Cardiac muscle cell (in vitro differentiated cells and primary cell): ENCODE data around the gene LANCL3. TPM values are rescaled to one million over a fixed set of nuclear protein-coding genes. Genes with fewer than 3 reads are reported as not detected.

Experiments
- DNase-seq, 2 donors: peaks; one replicate each; pipeline versions ENCODE4 v3.0.0 to v3.0.0-alpha.2; 2010 to 2017; ENCODE audit warnings: low read depth in 1 of 2, low spot score in 1 of 2
- H3K27ac ChIP-seq: fragments of 200-600 bp; sonication (generic); 2 replicates; pipeline ENCODE4 v1.5.1; 2016
- H3K27me3 ChIP-seq: fragments of 200-600 bp; sonication (generic); 2 replicates; pipeline ENCODE4 v1.6.0; 2016; ENCODE audit warnings: control low read depth
- H3K36me3 ChIP-seq: fragments of 200-600 bp; sonication (generic); 2 replicates; pipeline ENCODE4 v1.5.1; 2016; ENCODE audit warnings: control low read depth
- H3K4me1 ChIP-seq: fragments of 200-600 bp; sonication (generic); 2 replicates; pipeline ENCODE4 v1.8.1; 2017; ENCODE audit warnings: low read depth, mild to moderate bottlenecking, mixed run types
- H3K4me3 ChIP-seq: fragments of 200-600 bp; sonication (generic); 2 replicates; pipeline ENCODE4 v1.5.1; 2016; ENCODE audit warnings: mild to moderate bottlenecking
- H3K9me3 ChIP-seq: fragments of 200-600 bp; sonication (generic); 2 replicates; pipeline ENCODE4 v1.5.1; 2017; ENCODE audit warnings: low read depth, mild to moderate bottlenecking, control low read depth
- CTCF ChIP-seq: IDR thresholded peaks from 2 replicates; pipeline ENCODE4 v1.5.1; 2012; ENCODE audit warnings: low read depth, mild to moderate bottlenecking, low read length
- polyA plus RNA-seq: library from polyadenylated mRNA; unstranded; fragments of >200 nt; fragmentation: Nextera tagmentation; extraction: Ambion mirVana; gene quantifications from 2 replicates; pipeline ENCODE4 v1.2.1, GENCODE V29; 2016
- total RNA-seq: library from RNA; depleted of rRNA; stranded (reverse); fragments of >200 nt; gene quantifications from 2 replicates; pipeline ENCODE4 v1.2.3, GENCODE V29; 2016

LANCL3 gene
- total and polyA plus RNA-seq, 2 experiments from 2014 or later: 0.33 TPM; not detected in 1

GRCh38 chrX:37686369-37686995 lies 115.0 kb downstream of the LANCL3 start:
- no peaks in the 10 kb centered on the region for H3K27me3 ChIP-seq
- peak overlapping the region; percentile 33 for H3K4me3 ChIP-seq

GRCh38 chrX:37686996-37687395 lies 115.5 kb downstream of the LANCL3 start:
- DNase-seq: no peak
- H3K4me3 ChIP-seq: no peak overlapping the region
- H3K27me3 ChIP-seq: no peaks in the 10 kb centered on the region
- H3K9me3 ChIP-seq: no peaks in the 10 kb centered on the region
- H3K36me3 ChIP-seq: no peaks in the 10 kb centered on the region
- H3K27ac ChIP-seq: no peak overlapping the region
- H3K4me1 ChIP-seq: peaks cover 17% of the 10 kb centered on the region
- TF ChIP-seq CTCF: no peak

More at GRCh38 chrX:37686369-37686995, 115.0 kb downstream of the LANCL3 start:
- H3K36me3 ChIP-seq: no peaks in the 10 kb centered on the region
- DNase-seq: no peak
- no peaks in the 10 kb centered on the region for H3K9me3 ChIP-seq
- H3K27ac ChIP-seq: no peak overlapping the region
- TF ChIP-seq CTCF: no peak
- peaks cover 17% of the 10 kb centered on the region for H3K4me1 ChIP-seq

GRCh38 chrX:37690119-37690518 lies 118.7 kb downstream of the LANCL3 start:
- H3K36me3 ChIP-seq: no peaks in the 10 kb centered on the region
- TF ChIP-seq CTCF: no peak
- H3K4me1 ChIP-seq: peaks cover 1% of the 10 kb centered on the region
- no peaks in the 10 kb centered on the region for H3K9me3 ChIP-seq
- no peak overlapping the region for H3K4me3 ChIP-seq
- DNase-seq: no peak
- H3K27me3 ChIP-seq: no peaks in the 10 kb centered on the region
- H3K27ac ChIP-seq: no peak overlapping the region

GRCh38 chrX:37692918-37693317 lies 121.5 kb downstream of the LANCL3 start:
- H3K36me3 ChIP-seq: no peaks in the 10 kb centered on the region
- no peaks in the 10 kb centered on the region for H3K9me3 ChIP-seq
- no peak for TF ChIP-seq CTCF
- no peak overlapping the region for H3K27ac ChIP-seq
- no peaks in the 10 kb centered on the region for H3K27me3 ChIP-seq
- H3K4me1 ChIP-seq: no peaks in the 10 kb centered on the region
- no peak overlapping the region for H3K4me3 ChIP-seq
- DNase-seq: no peak

GRCh38 chrX:37697169-37697760 lies 125.8 kb downstream of the LANCL3 start:
- Histone ChIP-seq H3K27me3 (no peaks in the 10 kb centered on the region), H3K4me1 (no peaks in the 10 kb centered on the region), H3K36me3 (no peaks in the 10 kb centered on the region), H3K27ac (no peak overlapping the region), H3K9me3 (no peaks in the 10 kb centered on the region), H3K4me3 (no peak overlapping the region)
- no peak for DNase-seq
- no peak for TF ChIP-seq CTCF
